ENCODE measurements around the gene TBX5.

Gene TBX5

DNA sequence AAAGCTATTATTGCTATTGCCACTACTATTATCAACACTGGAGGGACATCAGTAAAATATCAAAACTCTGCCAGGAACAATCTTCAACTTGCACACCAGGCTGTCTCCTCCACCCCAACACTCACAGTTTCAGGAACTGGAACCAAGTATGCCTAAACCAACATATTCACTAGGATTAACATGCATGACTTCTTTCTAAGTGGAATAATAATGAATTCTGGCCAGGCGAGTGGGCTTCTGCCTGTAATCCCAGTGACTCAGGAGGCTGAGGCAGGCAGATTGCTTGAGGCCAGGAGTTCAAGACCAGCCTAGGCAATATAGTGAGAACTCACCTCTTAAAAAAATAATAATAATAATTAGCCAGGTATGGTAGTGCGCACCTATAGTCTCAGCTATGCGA is 58.1 kb downstream of the TBX5 start:
- 90 to 95% methylated on average over 3 of the region's 3 CpGs for WGBS, 2 experiments
- Histone ChIP-seq H3K4me1 (ENCODE audit: control insufficient read depth, insufficient read depth, low read length) (no peaks in the 10 kb centered on the region), H3K36me3 (ENCODE audit: control insufficient read depth, insufficient read depth, low read length) (no peaks in the 10 kb centered on the region), H3K4me3 (ENCODE audit: insufficient read depth, low read depth, low read length) (no peak overlapping the region), H3K27ac (ENCODE audit: insufficient read depth, low read depth, low read length, poor library complexity, severe bottlenecking) (no peak overlapping the region), H3K9me3 (ENCODE audit: control insufficient read depth, low read length) (no peaks in the 10 kb centered on the region), H3K27me3 (ENCODE audit: control insufficient read depth, insufficient read depth, low read length, poor library complexity, severe bottlenecking) (no peaks in the 10 kb centered on the region)

DNA sequence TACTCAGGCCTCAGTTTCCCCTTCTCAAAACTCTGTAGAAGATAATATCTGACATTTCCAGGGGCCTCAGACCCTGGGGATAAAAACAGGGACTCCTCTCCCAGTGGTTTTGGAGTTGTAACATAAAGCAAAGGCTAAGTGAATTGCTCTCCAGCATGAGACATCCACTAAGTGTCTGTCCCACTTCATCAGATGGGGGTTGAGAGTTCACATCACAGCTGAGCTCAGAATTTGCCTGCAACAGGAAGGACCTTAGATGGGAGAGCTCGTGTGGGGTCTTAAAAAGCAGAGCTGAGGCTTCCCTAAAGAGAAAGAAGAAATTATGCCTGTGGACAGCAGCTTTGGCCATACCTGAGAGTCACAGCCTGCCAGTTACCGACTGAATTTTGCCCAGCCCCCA is 61.1 kb downstream of the TBX5 start:
- Histone ChIP-seq H3K4me3 (ENCODE audit: insufficient read depth, low read depth, low read length) (no peak overlapping the region), H3K36me3 (ENCODE audit: control insufficient read depth, insufficient read depth, low read length) (no peaks in the 10 kb centered on the region), H3K27ac (ENCODE audit: insufficient read depth, low read depth, low read length, poor library complexity, severe bottlenecking) (no peak overlapping the region), H3K4me1 (ENCODE audit: control insufficient read depth, insufficient read depth, low read length) (no peaks in the 10 kb centered on the region), H3K27me3 (ENCODE audit: control insufficient read depth, insufficient read depth, low read length, poor library complexity, severe bottlenecking) (no peaks in the 10 kb centered on the region), H3K9me3 (ENCODE audit: control insufficient read depth, low read length) (no peaks in the 10 kb centered on the region)
- 81 to 86% methylated on average over 2 of the region's 2 CpGs for WGBS, 2 experiments

DNA sequence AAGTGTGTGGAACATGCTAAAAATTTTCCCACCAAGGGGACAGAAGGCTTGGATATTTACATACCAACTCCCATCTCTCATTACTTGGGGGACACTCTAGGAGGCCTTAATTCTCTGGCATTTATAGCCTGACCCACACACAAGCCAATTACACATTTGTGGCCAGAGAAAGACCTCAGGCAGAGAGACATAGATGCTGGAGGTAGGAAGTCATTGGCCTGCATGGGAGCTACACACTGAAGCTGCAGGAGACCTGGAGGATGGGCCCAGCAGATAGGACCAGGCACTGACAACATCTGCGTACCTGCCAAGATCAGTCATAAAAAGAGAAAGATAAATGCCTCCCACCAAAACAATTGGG is 61.7 kb downstream of the TBX5 start:
- Histone ChIP-seq H3K27ac (ENCODE audit: insufficient read depth, low read depth, low read length, poor library complexity, severe bottlenecking) (no peak overlapping the region), H3K9me3 (ENCODE audit: control insufficient read depth, low read length) (no peaks in the 10 kb centered on the region), H3K4me1 (ENCODE audit: control insufficient read depth, insufficient read depth, low read length) (no peaks in the 10 kb centered on the region), H3K4me3 (ENCODE audit: insufficient read depth, low read depth, low read length) (no peak overlapping the region), H3K27me3 (ENCODE audit: control insufficient read depth, insufficient read depth, low read length, poor library complexity, severe bottlenecking) (no peaks in the 10 kb centered on the region), H3K36me3 (ENCODE audit: control insufficient read depth, insufficient read depth, low read length) (no peaks in the 10 kb centered on the region)
- WGBS, 2 experiments = 91 to 100% methylated on average over 1 of the region's 1 CpG

DNA sequence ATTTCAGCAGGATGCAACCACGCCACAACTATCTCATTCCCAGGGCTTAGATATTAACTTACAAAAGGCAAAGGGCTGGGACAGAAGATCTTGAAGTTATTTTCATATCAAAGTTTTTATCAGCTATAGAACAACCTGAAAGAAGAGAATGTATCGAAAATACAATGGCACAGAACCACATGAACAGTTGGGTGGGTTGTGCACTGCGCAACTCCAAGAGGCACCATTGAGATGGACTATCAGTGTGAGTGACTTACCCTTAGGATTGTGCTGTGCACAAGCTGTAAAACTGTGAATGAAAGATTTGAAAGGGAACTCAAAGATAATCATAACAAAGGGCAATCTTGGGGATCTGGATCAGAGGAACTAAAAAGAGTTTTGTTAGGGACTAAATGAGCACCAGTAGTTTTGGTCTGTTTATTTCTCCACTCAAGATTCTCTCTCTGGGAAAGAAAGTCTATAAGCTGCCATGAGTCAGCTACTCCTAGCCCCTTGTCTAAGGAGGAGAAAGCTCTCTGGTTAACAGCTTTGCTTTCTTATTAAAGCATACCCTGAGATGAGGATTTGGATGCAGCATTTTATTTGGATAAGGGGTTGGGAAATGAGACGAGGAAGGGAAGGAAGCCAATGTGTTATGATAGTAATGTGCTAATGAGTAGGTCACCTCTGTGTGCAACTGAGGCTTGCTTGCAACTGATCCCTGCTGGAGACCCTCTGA is 62.2 kb downstream of the TBX5 start:
- WGBS, 2 experiments = 97 to 99% methylated on average over 4 of the region's 4 CpGs
- Histone ChIP-seq H3K27ac (ENCODE audit: insufficient read depth, low read depth, low read length, poor library complexity, severe bottlenecking) (no peak overlapping the region), H3K36me3 (ENCODE audit: control insufficient read depth, insufficient read depth, low read length) (no peaks in the 10 kb centered on the region), H3K4me1 (ENCODE audit: control insufficient read depth, insufficient read depth, low read length) (no peaks in the 10 kb centered on the region), H3K9me3 (ENCODE audit: control insufficient read depth, low read length) (no peaks in the 10 kb centered on the region), H3K27me3 (ENCODE audit: control insufficient read depth, insufficient read depth, low read length, poor library complexity, severe bottlenecking) (no peaks in the 10 kb centered on the region), H3K4me3 (ENCODE audit: insufficient read depth, low read depth, low read length) (no peak overlapping the region)

DNA sequence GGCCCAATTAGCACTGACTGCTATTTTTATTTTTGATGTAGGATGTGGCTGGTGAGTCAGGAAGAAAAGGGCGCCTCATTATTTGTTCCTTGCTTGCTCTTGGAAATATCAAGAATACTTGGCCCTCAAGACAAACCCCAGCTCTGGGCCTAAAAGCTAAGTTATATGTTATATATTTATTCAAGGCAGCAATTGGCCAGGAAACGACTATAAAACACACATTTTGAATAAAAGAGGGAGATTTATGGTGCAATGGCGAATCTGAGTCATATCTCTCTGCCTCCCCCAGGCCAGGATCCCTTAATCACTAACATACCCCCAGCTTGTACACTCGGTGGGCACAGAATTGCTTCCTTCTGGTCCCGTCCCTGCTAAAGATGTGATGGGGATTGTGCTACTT is 63.3 kb downstream of the TBX5 start:
- no peak overlapping the region for H3K4me3 ChIP-seq (ENCODE audit: insufficient read depth, low read depth, low read length)
- no peak overlapping the region for H3K27ac ChIP-seq (ENCODE audit: insufficient read depth, low read depth, low read length, poor library complexity, severe bottlenecking)
- no peaks in the 10 kb centered on the region for H3K9me3 ChIP-seq (ENCODE audit: control insufficient read depth, low read length)
- WGBS, 2 experiments = 96 to 100% methylated on average over 3 to 5 of the region's 5 CpGs
- no peaks in the 10 kb centered on the region for H3K36me3 ChIP-seq (ENCODE audit: control insufficient read depth, insufficient read depth, low read length)
- H3K27me3 ChIP-seq (ENCODE audit: control insufficient read depth, insufficient read depth, low read length, poor library complexity, severe bottlenecking) = no peaks in the 10 kb centered on the region
- H3K4me1 ChIP-seq (ENCODE audit: control insufficient read depth, insufficient read depth, low read length) = no peaks in the 10 kb centered on the region

DNA sequence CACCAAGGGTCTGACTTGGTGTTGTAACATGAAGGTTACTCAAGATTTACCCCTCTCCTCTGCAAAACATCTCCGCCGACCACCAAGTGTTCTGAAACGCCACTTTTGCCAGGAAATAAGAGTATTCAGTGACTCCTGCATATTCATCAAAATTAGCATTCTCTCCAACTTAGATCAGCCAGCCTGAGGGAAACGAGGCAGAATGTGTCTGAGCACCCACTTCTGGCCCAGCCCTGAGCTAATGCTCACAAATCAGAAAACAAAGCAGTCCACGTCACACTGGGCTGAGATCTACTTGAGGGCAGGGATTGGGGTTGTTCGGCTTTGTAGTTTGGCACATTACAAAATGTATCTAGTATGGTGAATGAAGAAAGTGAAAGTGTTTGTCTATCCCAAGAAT is 64.3 kb downstream of the TBX5 start:
- Histone ChIP-seq H3K27me3 (ENCODE audit: control insufficient read depth, insufficient read depth, low read length, poor library complexity, severe bottlenecking) (no peaks in the 10 kb centered on the region), H3K36me3 (ENCODE audit: control insufficient read depth, insufficient read depth, low read length) (no peaks in the 10 kb centered on the region), H3K4me3 (ENCODE audit: insufficient read depth, low read depth, low read length) (no peak overlapping the region), H3K27ac (ENCODE audit: insufficient read depth, low read depth, low read length, poor library complexity, severe bottlenecking) (no peak overlapping the region), H3K4me1 (ENCODE audit: control insufficient read depth, insufficient read depth, low read length) (no peaks in the 10 kb centered on the region), H3K9me3 (ENCODE audit: control insufficient read depth, low read length) (no peaks in the 10 kb centered on the region)
- 91 to 92% methylated on average over 6 of the region's 6 CpGs for WGBS, 2 experiments

DNA sequence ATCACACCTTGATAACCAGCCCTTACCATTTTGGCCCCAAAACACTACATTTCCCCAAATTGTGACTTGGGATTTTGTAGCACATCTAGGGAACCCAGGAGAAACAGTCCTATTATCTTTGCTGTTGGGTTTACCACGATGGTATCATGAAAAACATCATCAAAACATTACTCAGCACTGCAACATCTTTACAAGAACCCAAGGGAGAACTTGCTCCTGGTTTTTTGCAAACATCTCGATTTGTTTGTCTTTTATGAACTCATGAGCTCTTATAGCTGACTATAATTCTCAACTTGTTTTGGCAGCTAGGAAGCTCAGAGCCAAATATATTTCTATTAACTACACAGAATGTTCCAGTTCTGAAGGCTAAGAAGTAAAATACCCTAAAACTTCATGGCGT is 65.7 kb downstream of the TBX5 start:
- Histone ChIP-seq H3K9me3 (ENCODE audit: control insufficient read depth, low read length) (no peaks in the 10 kb centered on the region), H3K27ac (ENCODE audit: insufficient read depth, low read depth, low read length, poor library complexity, severe bottlenecking) (no peak overlapping the region), H3K4me3 (ENCODE audit: insufficient read depth, low read depth, low read length) (no peak overlapping the region), H3K4me1 (ENCODE audit: control insufficient read depth, insufficient read depth, low read length) (no peaks in the 10 kb centered on the region), H3K27me3 (ENCODE audit: control insufficient read depth, insufficient read depth, low read length, poor library complexity, severe bottlenecking) (no peaks in the 10 kb centered on the region), H3K36me3 (ENCODE audit: control insufficient read depth, insufficient read depth, low read length) (no peaks in the 10 kb centered on the region)
- 92 to 93% methylated on average over 3 of the region's 3 CpGs for WGBS, 2 experiments

DNA sequence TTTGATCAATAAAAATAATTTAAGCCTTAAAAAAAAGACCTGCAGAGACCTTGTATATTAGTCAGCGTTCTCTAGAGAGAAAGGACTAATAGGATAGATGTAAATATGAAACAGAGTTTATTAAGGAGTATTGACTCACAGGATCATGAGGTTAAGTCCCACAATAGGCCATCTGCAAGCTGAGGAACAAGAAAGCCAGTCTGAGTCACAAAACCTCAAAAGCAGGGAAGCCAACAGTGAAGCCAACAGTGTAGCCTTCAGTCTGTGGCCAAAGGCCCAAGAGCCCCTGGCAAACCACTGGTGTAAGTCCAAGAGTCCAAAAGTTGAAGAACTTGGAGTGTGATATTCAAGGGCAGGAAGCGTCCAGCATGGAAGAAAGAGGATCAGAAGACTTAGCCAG is 66.3 kb downstream of the TBX5 start:
- no peaks in the 10 kb centered on the region for H3K4me1 ChIP-seq (ENCODE audit: control insufficient read depth, insufficient read depth, low read length)
- no peaks in the 10 kb centered on the region for H3K9me3 ChIP-seq (ENCODE audit: control insufficient read depth, low read length)
- no peaks in the 10 kb centered on the region for H3K36me3 ChIP-seq (ENCODE audit: control insufficient read depth, insufficient read depth, low read length)
- H3K4me3 ChIP-seq (ENCODE audit: insufficient read depth, low read depth, low read length) = no peak overlapping the region
- H3K27ac ChIP-seq (ENCODE audit: insufficient read depth, low read depth, low read length, poor library complexity, severe bottlenecking) = no peak overlapping the region
- 90 to 96% methylated on average over 2 of the region's 2 CpGs for WGBS, 2 experiments
- no peaks in the 10 kb centered on the region for H3K27me3 ChIP-seq (ENCODE audit: control insufficient read depth, insufficient read depth, low read length, poor library complexity, severe bottlenecking)

DNA sequence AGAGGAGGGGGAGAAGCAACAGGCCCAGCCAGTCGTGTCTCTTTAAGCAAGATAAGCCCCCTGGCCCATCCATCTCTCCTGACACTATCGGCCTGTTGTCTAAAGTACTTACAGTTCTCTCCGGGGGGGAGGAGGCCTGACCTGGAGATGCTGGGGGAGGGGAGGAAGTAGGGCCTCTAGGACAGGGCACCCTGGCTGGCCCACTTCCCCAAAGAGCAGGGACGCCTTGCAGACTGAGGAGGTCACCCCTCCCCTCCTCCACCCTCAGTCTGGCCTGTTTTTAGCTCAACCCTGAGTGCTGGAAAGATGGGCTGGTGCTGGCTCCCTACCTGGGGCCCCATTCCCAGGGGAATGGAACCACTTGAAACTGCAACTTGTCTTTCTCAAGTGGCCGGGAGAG is 70.3 kb downstream of the TBX5 start:
- H3K36me3 ChIP-seq (ENCODE audit: control insufficient read depth, insufficient read depth, low read length) = no peaks in the 10 kb centered on the region
- no peaks in the 10 kb centered on the region for H3K9me3 ChIP-seq (ENCODE audit: control insufficient read depth, low read length)
- 32 to 33% methylated on average over 5 of the region's 5 CpGs for WGBS, 2 experiments
- no peaks in the 10 kb centered on the region for H3K4me1 ChIP-seq (ENCODE audit: control insufficient read depth, insufficient read depth, low read length)
- no peak overlapping the region for H3K27ac ChIP-seq (ENCODE audit: insufficient read depth, low read depth, low read length, poor library complexity, severe bottlenecking)
- H3K4me3 ChIP-seq (ENCODE audit: insufficient read depth, low read depth, low read length) = no peak overlapping the region
- no peaks in the 10 kb centered on the region for H3K27me3 ChIP-seq (ENCODE audit: control insufficient read depth, insufficient read depth, low read length, poor library complexity, severe bottlenecking)

DNA sequence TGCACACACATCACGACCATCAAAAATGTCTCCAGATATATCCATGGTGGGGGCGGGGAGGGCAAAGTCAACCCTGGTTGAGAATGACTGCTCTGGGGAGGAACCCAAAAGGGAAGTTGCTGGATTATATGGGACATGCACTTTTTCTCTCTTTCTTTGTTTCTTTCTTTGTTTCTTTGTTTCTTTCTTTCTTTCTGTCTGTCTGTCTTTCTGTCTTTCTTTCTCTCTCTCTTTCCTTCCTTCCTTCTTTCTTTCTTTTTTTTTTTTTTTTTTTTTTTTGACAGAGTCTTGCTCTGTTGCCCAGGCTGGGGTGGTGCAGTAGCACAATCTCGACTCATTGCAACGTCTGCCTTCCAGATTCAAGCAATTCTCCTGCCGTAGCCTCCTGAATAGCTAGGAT is 71.5 kb downstream of the TBX5 start:
- H3K9me3 ChIP-seq (ENCODE audit: control insufficient read depth, low read length) = no peaks in the 10 kb centered on the region
- no peaks in the 10 kb centered on the region for H3K27me3 ChIP-seq (ENCODE audit: control insufficient read depth, insufficient read depth, low read length, poor library complexity, severe bottlenecking)
- H3K36me3 ChIP-seq (ENCODE audit: control insufficient read depth, insufficient read depth, low read length) = no peaks in the 10 kb centered on the region
- H3K27ac ChIP-seq (ENCODE audit: insufficient read depth, low read depth, low read length, poor library complexity, severe bottlenecking) = no peak overlapping the region
- WGBS, 2 experiments = 93 to 95% methylated on average over 5 of the region's 5 CpGs
- H3K4me3 ChIP-seq (ENCODE audit: insufficient read depth, low read depth, low read length) = no peak overlapping the region
- no peaks in the 10 kb centered on the region for H3K4me1 ChIP-seq (ENCODE audit: control insufficient read depth, insufficient read depth, low read length)

DNA sequence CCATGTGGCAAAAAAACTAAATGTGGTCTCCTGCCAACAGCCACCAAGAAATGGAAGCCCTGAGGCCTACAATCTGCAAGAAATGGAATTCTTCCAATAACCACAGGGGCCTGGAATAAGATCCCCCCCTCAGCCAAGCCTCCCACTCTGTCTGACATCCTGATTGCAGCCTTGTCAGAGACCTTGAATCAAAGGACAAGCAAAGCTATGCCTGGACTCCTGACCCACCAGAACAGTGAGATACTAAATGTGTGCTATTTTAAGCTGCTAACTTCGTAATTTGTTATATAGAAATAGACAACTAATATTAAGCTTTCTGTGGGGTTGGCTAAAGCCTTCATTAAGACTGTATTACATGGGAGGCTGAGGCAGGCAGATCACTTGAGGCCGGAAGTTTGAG is 77.7 kb downstream of the TBX5 start:
- no peaks in the 10 kb centered on the region for H3K9me3 ChIP-seq (ENCODE audit: control insufficient read depth, low read length)
- no peak overlapping the region for H3K27ac ChIP-seq (ENCODE audit: insufficient read depth, low read depth, low read length, poor library complexity, severe bottlenecking)
- no peak overlapping the region for H3K4me3 ChIP-seq (ENCODE audit: insufficient read depth, low read depth, low read length)
- no peaks in the 10 kb centered on the region for H3K27me3 ChIP-seq (ENCODE audit: control insufficient read depth, insufficient read depth, low read length, poor library complexity, severe bottlenecking)
- no peaks in the 10 kb centered on the region for H3K36me3 ChIP-seq (ENCODE audit: control insufficient read depth, insufficient read depth, low read length)
- 80 to 81% methylated on average over 2 of the region's 2 CpGs for whole genome bisulfite sequencing, 2 experiments
- H3K4me1 ChIP-seq (ENCODE audit: control insufficient read depth, insufficient read depth, low read length) = no peaks in the 10 kb centered on the region

All from ectodermal cell (in vitro differentiated cells).